Activated CD8-positive, alpha-beta T cell treated with anti-CD3 and anti-CD28 coated beads for 36 hours (primary cell): ENCODE data around the gene F11R. TPM values are rescaled to one million over a fixed set of nuclear protein-coding genes. Genes with fewer than 3 reads are reported as not detected.
A peak's percentile ranks its signal among the peaks of the same experiment; 100 is the strongest.
"Not testable (repeated sequence)": the region's sequence is repeated elsewhere in the genome, so short reads cannot be mapped to it uniquely, and the experiment has no call there.

Experiments
- ATAC-seq: fragments of 200-7000 bp; cut with Tn5 transposase; one replicate; pipeline ENCODE4 v1.10.0; 2021; ENCODE audit warnings: mild to moderate bottlenecking, moderate library complexity
- CTCF ChIA-PET: fragments of 350-600 bp; sonication (Branson Sonifier 250); formaldehyde crosslinking; loops from one replicate; lab custom pipeline; 2021; ENCODE audit warnings: antibody characterized with exemption; lab: Charles Lee
- POLR2A ChIA-PET: fragments of 350-600 bp; sonication (Branson Sonifier 250); formaldehyde crosslinking; loops from one replicate; lab custom pipeline; 2021; ENCODE audit warnings: antibody characterized with exemption; lab: Charles Lee
- DNase-seq: peaks from one replicate; pipeline ENCODE4 v3.0.0-alpha.2; 2020
- H3K27ac Mint-ChIP-seq: one replicate; pipeline ENCODE4 v1.8.0; 2021; ENCODE audit warnings: mild to moderate bottlenecking, mixed read lengths
- H3K27me3 Mint-ChIP-seq: one replicate; pipeline ENCODE4 v1.8.0; 2021; ENCODE audit warnings: mixed read lengths
- H3K36me3 Mint-ChIP-seq: one replicate; pipeline ENCODE4 v1.8.0; 2021; ENCODE audit warnings: low read depth, mixed read lengths
- H3K4me1 Mint-ChIP-seq: one replicate; pipeline ENCODE4 v1.8.0; 2021; ENCODE audit warnings: low read depth, mixed read lengths
- H3K4me3 Mint-ChIP-seq: one replicate; pipeline ENCODE4 v1.8.0; 2021; ENCODE audit warnings: mild to moderate bottlenecking, moderate library complexity, mixed read lengths
- H3K9me3 Mint-ChIP-seq: one replicate; pipeline ENCODE4 v1.8.0; 2021; ENCODE audit warnings: mixed read lengths
- intact Hi-C: fragments of 100-400 bp; cut with micrococcal nuclease; formaldehyde crosslinking; loops from one replicate; pipeline ENCODE4 v1.10.0; 2022
- total RNA-seq, 2 experiments: library from RNA; stranded (reverse); gene quantifications; one replicate each; pipeline ENCODE4 v1.2.3, GENCODE V29; 2021
- TF ChIP-seq, protein P1 (sequence below): fragments of 200-600 bp; IDR thresholded peaks from one replicate; pipeline ENCODE4 v1.8.0; 2022; ENCODE audit warnings: antibody characterized with exemption, mild to moderate bottlenecking

Gene F11R
- total RNA-seq, 2 experiments from 2014 or later = 19.0 to 20.9 TPM

DNA sequence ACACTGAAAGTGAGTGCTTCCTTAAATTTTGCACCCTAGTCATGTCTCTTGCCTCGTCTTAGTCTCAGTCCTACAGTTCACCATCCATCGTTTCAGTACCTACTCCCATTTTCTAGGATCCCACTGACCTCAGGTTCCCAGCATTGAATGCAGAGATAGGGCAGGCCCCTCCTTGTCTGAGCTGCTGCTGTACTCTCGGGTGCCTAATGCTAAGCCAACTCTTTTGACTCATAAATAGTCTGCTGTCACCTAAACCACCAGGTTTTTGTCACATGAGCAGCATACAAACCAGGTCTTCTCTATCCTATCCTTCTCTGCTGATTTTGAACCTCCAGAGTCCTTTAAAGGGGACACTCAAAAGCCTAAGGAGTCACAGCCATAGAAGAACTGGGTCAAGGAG is 45.7 kb upstream of the F11R start:
- Mint-ChIP-seq H3K4me3 (peak overlapping the region; percentile 97), H3K4me1 (peaks cover 63% of the 10 kb centered on the region), H3K27ac (peak overlapping the region; percentile 98), H3K9me3 (no peaks in the 10 kb centered on the region), H3K27me3 (no peaks in the 10 kb centered on the region), H3K36me3 (peaks cover 58% of the 10 kb centered on the region)
- CTCF ChIA-PET = interaction anchor here (1.3 to 11.1 kb wide), 2 partner anchors 30 to 69 kb away, joined by 3 to 200 read pairs; partner anchors contain the start of gene KLHDC9
- intact Hi-C loops = loop anchor here (5.0 kb wide), 1 partner anchor 36 kb away; no protein-coding TSS in a partner anchor
- DNase-seq = peak; percentile 43
- TF ChIP-seq, protein P1, sequence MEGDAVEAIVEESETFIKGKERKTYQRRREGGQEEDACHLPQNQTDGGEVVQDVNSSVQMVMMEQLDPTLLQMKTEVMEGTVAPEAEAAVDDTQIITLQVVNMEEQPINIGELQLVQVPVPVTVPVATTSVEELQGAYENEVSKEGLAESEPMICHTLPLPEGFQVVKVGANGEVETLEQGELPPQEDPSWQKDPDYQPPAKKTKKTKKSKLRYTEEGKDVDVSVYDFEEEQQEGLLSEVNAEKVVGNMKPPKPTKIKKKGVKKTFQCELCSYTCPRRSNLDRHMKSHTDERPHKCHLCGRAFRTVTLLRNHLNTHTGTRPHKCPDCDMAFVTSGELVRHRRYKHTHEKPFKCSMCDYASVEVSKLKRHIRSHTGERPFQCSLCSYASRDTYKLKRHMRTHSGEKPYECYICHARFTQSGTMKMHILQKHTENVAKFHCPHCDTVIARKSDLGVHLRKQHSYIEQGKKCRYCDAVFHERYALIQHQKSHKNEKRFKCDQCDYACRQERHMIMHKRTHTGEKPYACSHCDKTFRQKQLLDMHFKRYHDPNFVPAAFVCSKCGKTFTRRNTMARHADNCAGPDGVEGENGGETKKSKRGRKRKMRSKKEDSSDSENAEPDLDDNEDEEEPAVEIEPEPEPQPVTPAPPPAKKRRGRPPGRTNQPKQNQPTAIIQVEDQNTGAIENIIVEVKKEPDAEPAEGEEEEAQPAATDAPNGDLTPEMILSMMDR = no peak
- ATAC-seq = peak; percentile 8
- POLR2A ChIA-PET = interaction anchor here (0.6 to 7.6 kb wide), 2 partner anchors 20 to 31 kb away, joined by 4 to 99 read pairs; partner anchors contain the start of gene USF1

DNA sequence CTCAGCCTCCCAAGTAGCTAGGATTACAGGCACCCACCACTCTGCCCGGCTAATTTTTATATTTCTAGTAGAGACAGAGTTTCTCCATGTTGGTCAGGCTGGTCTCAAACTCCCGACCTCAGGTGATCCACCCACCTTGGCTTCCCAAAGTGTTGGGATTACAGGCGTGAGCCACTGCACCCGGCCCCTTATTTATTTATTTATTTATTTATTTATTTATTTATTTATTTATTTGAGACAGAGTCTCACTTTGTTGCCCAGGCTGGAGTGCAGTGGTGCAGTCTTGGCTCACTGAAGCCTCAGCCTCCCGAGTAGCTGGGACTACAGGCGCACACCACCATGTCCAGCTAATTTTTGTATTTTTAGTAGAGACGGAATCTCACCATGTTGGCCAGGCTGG is 44.7 kb upstream of the F11R start:
- DNase-seq, ATAC-seq, H3K27me3 Mint-ChIP-seq, H3K9me3 Mint-ChIP-seq, H3K4me3 Mint-ChIP-seq: not testable (repeated sequence)
- POLR2A ChIA-PET = interaction anchor here (7.6 kb wide), 1 partner anchor 19 kb away, joined by 99 read pairs; the partner anchor contains the start of gene USF1
- CTCF ChIA-PET = interaction anchor here (1.0 to 11.1 kb wide), 3 partner anchors 11 to 68 kb away, joined by 4 to 200 read pairs (median 5); partner anchors contain the start of gene KLHDC9
- Mint-ChIP-seq H3K4me1 (peaks cover 62% of the 10 kb centered on the region), H3K36me3 (peaks cover 62% of the 10 kb centered on the region), H3K27ac (peak overlapping the region; percentile 57)
- intact Hi-C loops = loop anchor here (5.0 kb wide), 1 partner anchor 37 kb away; no protein-coding TSS in a partner anchor

DNA sequence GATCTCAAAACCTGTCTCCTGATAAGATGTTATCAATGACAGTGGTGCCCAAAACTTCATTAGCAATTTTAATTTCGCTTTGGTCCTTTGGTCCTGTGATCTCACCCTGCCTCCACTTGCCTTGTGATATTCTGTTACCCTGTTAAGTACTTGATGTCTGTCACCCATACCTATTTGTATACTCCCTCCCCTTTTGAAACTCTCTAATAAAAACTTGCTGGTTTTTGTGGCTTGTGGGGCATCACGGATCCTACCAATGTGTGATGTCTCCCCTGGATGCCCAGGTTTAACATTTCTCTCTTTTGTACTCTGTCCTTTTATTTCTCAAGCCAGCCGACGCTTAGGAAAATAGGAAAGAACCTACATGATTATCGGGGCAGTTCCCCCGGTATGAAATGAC is 43.0 kb upstream of the F11R start:
- H3K4me3 Mint-ChIP-seq = peak overlapping the region; percentile 49
- peak overlapping the region; percentile 89 for H3K27ac Mint-ChIP-seq
- ChIA-PET POLR2A (interaction anchor here (7.6 kb wide), 1 partner anchor 18 kb away, joined by 99 read pairs; the partner anchor contains the start of gene USF1), CTCF (interaction anchor here (11.1 kb wide), 1 partner anchor 33 kb away, joined by 200 read pairs; the partner anchor contains the start of gene KLHDC9)
- DNase-seq, H3K9me3 Mint-ChIP-seq, ATAC-seq, H3K27me3 Mint-ChIP-seq, intact Hi-C loops: not testable (repeated sequence)
- peaks cover 73% of the 10 kb centered on the region for H3K36me3 Mint-ChIP-seq
- H3K4me1 Mint-ChIP-seq = peaks cover 67% of the 10 kb centered on the region

DNA sequence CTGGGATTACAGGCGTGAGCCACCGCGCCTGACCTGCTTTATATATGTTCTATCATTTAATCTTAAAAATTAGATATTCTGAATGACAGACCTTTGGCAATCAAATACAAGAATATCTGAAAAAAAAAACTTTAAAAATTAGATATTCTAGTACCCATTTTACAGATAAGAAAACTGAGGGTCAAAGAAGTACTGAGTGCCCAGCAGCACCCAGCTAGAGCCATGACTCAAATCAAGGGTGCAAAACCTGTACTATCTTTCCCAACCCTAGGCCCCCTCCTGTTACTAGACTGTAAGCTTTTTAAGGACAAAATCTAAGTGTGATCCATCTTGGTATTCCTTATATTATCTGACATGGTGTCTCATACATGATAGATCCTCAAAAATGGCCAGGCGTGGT is 40.5 kb upstream of the F11R start:
- peaks cover 64% of the 10 kb centered on the region for H3K36me3 Mint-ChIP-seq
- peak overlapping the region; percentile 71 for H3K27ac Mint-ChIP-seq
- POLR2A ChIA-PET = interaction anchor here (0.6 to 5.8 kb wide), 3 partner anchors 9 to 24 kb away, joined by 3 to 52 read pairs (median 6); partner anchors contain the start of gene USF1
- CTCF ChIA-PET = interaction anchor here (0.7 to 2.9 kb wide), 6 partner anchors 21 to 221 kb away, joined by 3 to 18 read pairs (median 3); partner anchors contain the start of gene KLHDC9
- no peak overlapping the region for H3K4me3 Mint-ChIP-seq
- intact Hi-C loops = no loop called here
- TF ChIP-seq, protein P1 = no peak
- ATAC-seq = no peak
- H3K4me1 Mint-ChIP-seq = peaks cover 62% of the 10 kb centered on the region
- no peaks in the 10 kb centered on the region for H3K9me3 Mint-ChIP-seq
- no peak for DNase-seq
- no peaks in the 10 kb centered on the region for H3K27me3 Mint-ChIP-seq

DNA sequence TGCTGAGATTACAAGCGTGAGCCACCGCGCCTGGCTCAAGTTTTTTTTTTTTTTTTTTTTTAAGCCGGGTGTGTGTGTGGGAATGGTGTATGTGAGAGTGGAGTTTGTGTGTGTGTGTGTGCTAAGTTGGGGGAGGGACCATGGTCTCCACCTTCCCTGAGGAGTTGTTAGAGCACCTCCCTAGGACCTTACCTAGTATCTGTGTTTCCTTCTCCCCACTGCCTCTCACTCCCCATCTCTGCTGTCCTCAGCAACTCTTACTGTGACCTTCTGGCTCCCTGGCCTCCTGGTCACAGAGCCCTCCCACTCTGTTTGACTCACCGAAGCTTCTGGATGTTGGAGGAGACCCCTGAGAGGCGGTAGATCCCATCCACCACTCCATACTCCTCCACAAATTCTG is 38.3 kb upstream of the F11R start:
- POLR2A ChIA-PET = interaction anchor here (0.6 to 5.8 kb wide), 8 partner anchors 8 to 98 kb away, joined by 3 to 52 read pairs (median 4); partner anchors contain the start of genes ARHGAP30, TSTD1 and USF1
- Mint-ChIP-seq H3K27ac (peak overlapping the region; percentile 80), H3K4me1 (peaks cover 52% of the 10 kb centered on the region), H3K27me3 (no peaks in the 10 kb centered on the region), H3K36me3 (peaks cover 58% of the 10 kb centered on the region), H3K4me3 (no peak overlapping the region), H3K9me3 (no peaks in the 10 kb centered on the region)
- TF ChIP-seq, protein P1 = no peak
- DNase-seq = no peak
- intact Hi-C loops = no loop called here
- CTCF ChIA-PET = interaction anchor here (0.7 to 2.9 kb wide), 6 partner anchors 10 to 69 kb away, joined by 3 to 18 read pairs (median 4); partner anchors contain the start of genes ARHGAP30, KLHDC9 and USF1
- peak; percentile 18 for ATAC-seq
